ENCODE measurements around the gene UPF3A. TPM values are rescaled to one million over a fixed set of nuclear protein-coding genes. Genes with fewer than 3 reads are reported as not detected.
"Not testable (repeated sequence)": the region's sequence is repeated elsewhere in the genome, so short reads cannot be mapped to it uniquely, and the experiment has no call there.

Gene UPF3A
- total RNA-seq, 1 experiment from 2014 or later, result 41.1 TPM

DNA sequence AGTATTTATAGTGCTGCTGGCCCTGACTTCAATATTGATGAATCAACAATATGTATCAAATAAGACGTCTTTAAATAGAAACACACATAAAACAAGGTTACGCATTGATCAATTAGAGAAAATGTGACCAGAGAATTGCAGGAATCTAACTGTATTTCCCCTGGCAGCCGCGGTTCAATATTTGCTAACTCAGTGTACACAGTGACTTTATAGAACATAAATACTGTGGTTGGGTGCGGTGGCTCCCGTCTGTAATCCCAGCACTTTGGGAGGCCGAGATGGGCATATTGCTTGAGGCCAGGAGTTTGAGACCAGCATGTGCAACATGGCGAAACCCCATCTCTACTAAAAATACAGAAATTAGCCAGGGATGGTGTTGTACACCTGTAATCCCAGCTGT lies 22.8 kb upstream of the UPF3A start:
- H3K4me1 ChIP-seq (ENCODE audit: low read length), result no peaks in the 10 kb centered on the region

DNA sequence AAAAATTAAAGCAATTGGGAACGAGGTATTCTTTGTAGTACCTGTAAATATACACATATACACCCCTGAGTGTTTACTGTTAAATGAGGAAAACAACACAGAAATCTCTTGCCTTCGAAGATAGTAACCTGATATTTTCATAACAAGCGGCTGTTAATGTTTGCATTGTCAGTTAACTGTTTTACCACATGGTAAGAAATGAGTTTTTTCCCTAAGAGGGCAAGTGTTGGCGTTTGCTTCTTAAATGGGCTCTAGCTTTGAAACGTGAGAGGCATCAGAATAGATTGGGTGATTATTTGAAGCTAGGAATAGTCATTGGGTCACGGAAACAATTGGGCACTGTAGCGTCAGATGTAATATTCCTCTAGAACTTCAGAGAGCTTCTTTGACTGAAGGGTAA lies 22.0 kb upstream of the UPF3A start:
- Histone ChIP-seq H3K4me3 (ENCODE audit: low read length) (no peak overlapping the region), H3K79me2 (ENCODE audit: low read length) (peaks cover 8% of the 10 kb centered on the region; the same call in 1 of the 2 replicates), H3K4me2 (ENCODE audit: low read depth, low read length, poor library complexity, severe bottlenecking) (no peak overlapping the region), H3K27me3 (ENCODE audit: low read length) (no peaks in the 10 kb centered on the region), H3K9ac (ENCODE audit: low read length) (no peak overlapping the region), H3K27ac (ENCODE audit: low read length) (no peak overlapping the region), H3K9me2 (replicated peaks; ENCODE audit: insufficient read depth, low read length) (no peaks in the 10 kb centered on the region), H2AFZ (ENCODE audit: low read length) (no peak overlapping the region), H3K9me3 (ENCODE audit: low read length) (no peaks in the 10 kb centered on the region), H3K36me3 (ENCODE audit: insufficient read depth, low read length) (peaks cover 88% of the 10 kb centered on the region), H4K20me1 (ENCODE audit: insufficient read depth, low read depth, low read length) (no peaks in the 10 kb centered on the region), H3K4me1 (ENCODE audit: low read length) (no peaks in the 10 kb centered on the region)
- no peak for DNase-seq

More for the DNA sequence above, 22.8 kb upstream of the UPF3A start:
- peaks cover 84% of the 10 kb centered on the region for H3K36me3 ChIP-seq (ENCODE audit: insufficient read depth, low read length)
- H4K20me1 ChIP-seq (ENCODE audit: insufficient read depth, low read depth, low read length), result no peaks in the 10 kb centered on the region
- no peak for DNase-seq
- H2AFZ ChIP-seq (ENCODE audit: low read length), result no peak overlapping the region
- peaks cover 6% of the 10 kb centered on the region; the same call in 1 of the 2 replicates for H3K79me2 ChIP-seq (ENCODE audit: low read length)
- no peak overlapping the region for H3K27ac ChIP-seq (ENCODE audit: low read length)
- no peaks in the 10 kb centered on the region for H3K9me3 ChIP-seq (ENCODE audit: low read length)
- H3K9me2 ChIP-seq (replicated peaks; ENCODE audit: insufficient read depth, low read length), result no peaks in the 10 kb centered on the region
- H3K27me3 ChIP-seq (ENCODE audit: low read length), result no peaks in the 10 kb centered on the region
- H3K4me3 ChIP-seq (ENCODE audit: low read length), result no peak overlapping the region
- H3K4me2 ChIP-seq (ENCODE audit: low read depth, low read length, poor library complexity, severe bottlenecking), result no peak overlapping the region
- H3K9ac ChIP-seq (ENCODE audit: low read length), result no peak overlapping the region

DNA sequence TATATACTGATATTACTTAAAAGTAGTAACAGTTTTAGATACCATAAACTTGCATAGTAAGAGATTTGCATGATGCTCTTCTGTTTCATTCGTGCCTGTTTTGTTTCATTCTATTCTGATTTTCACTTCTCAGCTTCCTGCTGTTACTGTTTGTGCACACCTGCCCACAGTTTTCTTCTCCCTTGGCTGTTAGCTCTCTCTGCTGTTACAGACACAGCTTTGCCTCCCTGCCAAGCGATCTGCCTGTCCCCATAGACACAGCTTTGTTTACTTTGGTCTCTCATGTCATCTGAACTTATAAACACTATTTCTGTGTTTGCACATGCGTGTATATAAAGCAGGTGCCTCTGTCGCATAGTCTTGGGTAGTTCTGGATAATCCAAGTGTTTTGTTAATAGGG lies 21.4 kb upstream of the UPF3A start:
- Histone ChIP-seq H3K36me3 (ENCODE audit: insufficient read depth, low read length) (peaks cover 88% of the 10 kb centered on the region), H3K4me3 (ENCODE audit: low read length) (no peak overlapping the region), H3K9me3 (ENCODE audit: low read length) (no peaks in the 10 kb centered on the region), H3K4me1 (ENCODE audit: low read length) (no peaks in the 10 kb centered on the region), H3K27ac (ENCODE audit: low read length) (no peak overlapping the region), H4K20me1 (ENCODE audit: insufficient read depth, low read depth, low read length) (no peaks in the 10 kb centered on the region), H2AFZ (ENCODE audit: low read length) (no peak overlapping the region), H3K9me2 (replicated peaks; ENCODE audit: insufficient read depth, low read length) (no peaks in the 10 kb centered on the region), H3K27me3 (ENCODE audit: low read length) (no peaks in the 10 kb centered on the region), H3K9ac (ENCODE audit: low read length) (no peak overlapping the region), H3K4me2 (ENCODE audit: low read depth, low read length, poor library complexity, severe bottlenecking) (no peak overlapping the region), H3K79me2 (ENCODE audit: low read length) (peaks cover 8% of the 10 kb centered on the region; the same call in 1 of the 2 replicates)
- DNase-seq, result no peak

DNA sequence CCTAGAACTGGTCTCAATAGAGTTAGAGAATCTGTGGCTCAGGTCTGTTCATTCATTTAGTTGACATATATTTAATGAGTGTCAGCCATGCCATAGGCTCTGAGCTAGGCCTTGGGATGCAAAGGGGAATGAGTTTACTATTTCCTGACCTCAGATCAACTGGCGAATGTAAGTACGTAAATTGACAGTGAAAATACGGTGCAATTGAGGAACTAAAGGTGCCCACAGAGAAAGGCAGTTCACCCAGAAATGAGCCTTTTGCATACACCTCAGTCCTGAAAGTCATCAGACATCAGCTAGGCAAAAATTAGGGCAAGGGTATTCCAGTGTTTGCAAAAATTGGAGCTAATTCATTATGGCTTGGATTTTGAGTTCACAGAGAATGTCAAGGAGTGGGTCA lies 20.6 kb upstream of the UPF3A start:
- H3K4me2 ChIP-seq (ENCODE audit: low read depth, low read length, poor library complexity, severe bottlenecking), result no peak overlapping the region

DNA sequence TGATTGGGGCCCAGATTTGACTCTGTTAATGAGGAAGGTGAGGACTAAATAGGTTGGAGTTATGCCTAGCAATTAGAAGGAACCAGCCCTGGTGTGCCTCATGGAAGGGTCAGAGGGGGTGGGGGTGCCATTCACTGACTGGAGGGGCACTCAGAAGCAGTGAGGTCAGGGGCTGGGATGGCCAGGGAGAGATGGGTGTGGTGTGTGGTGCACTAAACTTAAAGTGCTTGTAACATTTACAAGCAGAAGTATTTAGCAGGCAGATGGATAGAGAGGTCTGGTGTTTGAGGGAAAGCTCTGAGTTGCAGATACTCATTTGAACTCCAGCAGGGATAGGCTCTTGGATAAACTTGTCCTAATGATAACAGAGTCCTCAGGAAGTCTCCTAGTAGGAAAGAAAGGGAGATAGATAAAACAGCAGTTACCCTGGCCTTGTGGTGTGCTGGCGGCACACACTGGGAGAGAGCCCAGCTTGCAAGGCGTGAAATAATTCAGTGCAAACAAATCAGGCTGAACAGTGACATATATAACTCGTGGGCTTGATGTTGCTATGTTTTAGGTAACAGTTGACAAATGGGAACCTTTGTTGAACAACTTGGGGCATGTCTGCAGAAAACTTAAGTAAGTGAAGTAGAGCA lies 20.0 kb upstream of the UPF3A start:
- Histone ChIP-seq H3K4me1 (ENCODE audit: low read length) (no peaks in the 10 kb centered on the region), H3K4me2 (ENCODE audit: low read depth, low read length, poor library complexity, severe bottlenecking) (no peak overlapping the region), H3K27me3 (ENCODE audit: low read length) (no peaks in the 10 kb centered on the region), H3K9me2 (replicated peaks; ENCODE audit: insufficient read depth, low read length) (no peaks in the 10 kb centered on the region), H2AFZ (ENCODE audit: low read length) (no peak overlapping the region), H3K9me3 (ENCODE audit: low read length) (no peaks in the 10 kb centered on the region), H3K36me3 (ENCODE audit: insufficient read depth, low read length) (peaks cover 89% of the 10 kb centered on the region), H3K4me3 (ENCODE audit: low read length) (no peak overlapping the region), H4K20me1 (ENCODE audit: insufficient read depth, low read depth, low read length) (no peaks in the 10 kb centered on the region), H3K79me2 (ENCODE audit: low read length) (peaks cover 3% of the 10 kb centered on the region; the same call in 1 of the 2 replicates), H3K9ac (ENCODE audit: low read length) (no peak overlapping the region), H3K27ac (ENCODE audit: low read length) (no peak overlapping the region)
- DNase-seq, result no peak

More for the DNA sequence above, 20.6 kb upstream of the UPF3A start:
- no peak overlapping the region for H3K4me3 ChIP-seq (ENCODE audit: low read length)
- H3K27me3 ChIP-seq (ENCODE audit: low read length), result no peaks in the 10 kb centered on the region
- H3K4me1 ChIP-seq (ENCODE audit: low read length), result no peaks in the 10 kb centered on the region
- H3K36me3 ChIP-seq (ENCODE audit: insufficient read depth, low read length), result peaks cover 89% of the 10 kb centered on the region
- no peak for DNase-seq
- H3K79me2 ChIP-seq (ENCODE audit: low read length), result peaks cover 4% of the 10 kb centered on the region; the same call in 1 of the 2 replicates
- H3K9ac ChIP-seq (ENCODE audit: low read length), result no peak overlapping the region
- H2AFZ ChIP-seq (ENCODE audit: low read length), result no peak overlapping the region
- H3K9me3 ChIP-seq (ENCODE audit: low read length), result no peaks in the 10 kb centered on the region
- H3K27ac ChIP-seq (ENCODE audit: low read length), result no peak overlapping the region
- H4K20me1 ChIP-seq (ENCODE audit: insufficient read depth, low read depth, low read length), result no peaks in the 10 kb centered on the region
- no peaks in the 10 kb centered on the region for H3K9me2 ChIP-seq (replicated peaks; ENCODE audit: insufficient read depth, low read length)

DNA sequence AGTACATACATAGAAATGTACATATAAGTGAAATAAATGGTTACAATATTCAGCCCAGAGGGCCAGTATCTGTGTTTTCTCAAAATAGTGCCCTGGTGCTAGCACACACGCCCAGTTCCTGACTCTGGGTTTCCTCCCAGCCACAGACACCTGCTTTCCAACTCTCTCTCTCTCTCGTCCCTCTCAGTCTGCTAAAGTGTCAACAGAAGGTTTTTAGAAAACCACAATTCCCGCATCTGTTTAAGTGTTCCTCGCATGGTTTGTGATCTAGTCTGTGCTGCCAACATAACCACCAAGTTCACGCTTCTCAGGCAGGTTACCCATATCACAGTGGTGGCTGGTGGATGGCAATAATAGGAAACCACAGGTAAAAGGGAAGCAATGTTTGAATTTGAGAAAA lies 17.8 kb upstream of the UPF3A start:
- Histone ChIP-seq H3K4me1 (ENCODE audit: low read length) (peaks cover 12% of the 10 kb centered on the region), H3K27ac (ENCODE audit: low read length) (no peak overlapping the region)
- DNase-seq, result no peak

DNA sequence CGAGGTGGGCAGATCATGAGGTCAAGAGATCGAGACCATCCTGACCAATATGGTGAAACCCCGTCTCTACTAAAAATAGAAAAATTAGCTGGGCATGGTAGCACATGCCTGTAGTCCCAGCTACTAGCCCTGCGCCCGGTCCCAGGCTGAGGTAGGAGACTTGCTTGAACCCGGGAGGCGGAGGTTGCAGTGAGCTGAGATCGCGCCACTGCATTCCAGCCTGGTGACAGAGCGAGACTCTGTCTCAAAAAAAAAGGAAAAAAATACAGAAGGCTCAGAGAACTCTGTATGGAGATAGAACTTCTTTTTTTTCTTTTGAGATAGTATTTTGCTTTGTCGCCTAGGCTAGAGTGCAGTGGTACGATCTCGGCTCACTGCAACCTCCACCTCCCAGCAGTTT lies 17.1 kb upstream of the UPF3A start:
- DNase-seq; H3K4me3 ChIP-seq (ENCODE audit: low read length); H3K9me2 ChIP-seq (replicated peaks; ENCODE audit: insufficient read depth, low read length); H3K9me3 ChIP-seq (ENCODE audit: low read length); H2AFZ ChIP-seq (ENCODE audit: low read length); H3K27ac ChIP-seq (ENCODE audit: low read length); H4K20me1 ChIP-seq (ENCODE audit: insufficient read depth, low read depth, low read length); H3K9ac ChIP-seq (ENCODE audit: low read length); H3K79me2 ChIP-seq (ENCODE audit: low read length); H3K27me3 ChIP-seq (ENCODE audit: low read length); H3K4me2 ChIP-seq (ENCODE audit: low read depth, low read length, poor library complexity, severe bottlenecking): not testable (repeated sequence)
- Histone ChIP-seq H3K36me3 (ENCODE audit: insufficient read depth, low read length) (peaks cover 96% of the 10 kb centered on the region), H3K4me1 (ENCODE audit: low read length) (peaks cover 16% of the 10 kb centered on the region)

More for the DNA sequence above, 17.8 kb upstream of the UPF3A start:
- no peak overlapping the region for H2AFZ ChIP-seq (ENCODE audit: low read length)
- H3K4me2 ChIP-seq (ENCODE audit: low read depth, low read length, poor library complexity, severe bottlenecking), result no peak overlapping the region
- no peaks in the 10 kb centered on the region for H3K27me3 ChIP-seq (ENCODE audit: low read length)
- H3K36me3 ChIP-seq (ENCODE audit: insufficient read depth, low read length), result peaks cover 94% of the 10 kb centered on the region
- H3K9ac ChIP-seq (ENCODE audit: low read length), result no peak overlapping the region
- no peaks in the 10 kb centered on the region for H3K9me2 ChIP-seq (replicated peaks; ENCODE audit: insufficient read depth, low read length)
- H3K4me3 ChIP-seq (ENCODE audit: low read length), result no peak overlapping the region
- no peaks in the 10 kb centered on the region for H4K20me1 ChIP-seq (ENCODE audit: insufficient read depth, low read depth, low read length)
- peaks cover 3% of the 10 kb centered on the region; the same call in 1 of the 2 replicates for H3K79me2 ChIP-seq (ENCODE audit: low read length)
- peaks cover 3% of the 10 kb centered on the region; the same call in 1 of the 2 replicates for H3K9me3 ChIP-seq (ENCODE audit: low read length)

DNA sequence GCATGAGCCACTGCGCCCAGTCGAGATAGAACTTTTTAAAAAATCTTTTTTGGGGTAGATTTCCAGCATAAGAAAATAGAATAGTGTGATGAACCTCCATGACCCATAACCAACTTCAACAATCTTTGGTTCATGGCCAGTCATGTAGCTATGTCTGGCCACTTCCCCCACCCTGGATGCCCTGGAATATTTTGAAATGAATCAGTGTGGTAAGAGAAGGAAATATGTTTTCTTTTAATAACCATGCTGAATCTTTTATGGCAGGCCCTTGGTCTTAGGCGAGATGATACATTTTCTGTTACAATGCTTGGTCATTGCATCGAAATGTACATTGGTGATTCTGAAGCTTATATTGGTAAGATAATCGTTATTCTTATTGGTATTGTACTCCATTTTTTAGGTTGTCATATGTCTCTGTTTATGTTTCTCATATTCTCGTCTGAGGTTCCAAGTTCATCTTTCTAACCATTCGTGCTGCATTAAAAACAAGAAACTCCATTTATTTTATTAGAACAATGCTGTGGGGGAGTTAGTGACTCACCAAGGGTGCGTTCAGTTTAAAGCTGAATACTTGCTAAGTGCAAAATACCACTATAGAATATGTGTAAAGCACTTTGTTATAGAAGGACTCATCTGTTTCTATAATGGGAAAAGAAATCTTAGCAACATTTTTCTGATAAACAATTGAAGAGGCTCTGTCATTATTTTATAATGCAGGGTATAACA lies 16.4 kb upstream of the UPF3A start:
- Histone ChIP-seq H3K9me3 (ENCODE audit: low read length) (peaks cover 3% of the 10 kb centered on the region; the same call in 1 of the 2 replicates), H4K20me1 (ENCODE audit: insufficient read depth, low read depth, low read length) (no peaks in the 10 kb centered on the region), H2AFZ (ENCODE audit: low read length) (no peak overlapping the region), H3K27me3 (ENCODE audit: low read length) (no peaks in the 10 kb centered on the region), H3K9me2 (replicated peaks; ENCODE audit: insufficient read depth, low read length) (no peaks in the 10 kb centered on the region), H3K36me3 (ENCODE audit: insufficient read depth, low read length) (peaks cover 92% of the 10 kb centered on the region), H3K27ac (ENCODE audit: low read length) (no peak overlapping the region), H3K9ac (ENCODE audit: low read length) (no peak overlapping the region), H3K4me1 (ENCODE audit: low read length) (peaks cover 16% of the 10 kb centered on the region), H3K4me2 (ENCODE audit: low read depth, low read length, poor library complexity, severe bottlenecking) (no peak overlapping the region), H3K4me3 (ENCODE audit: low read length) (no peak overlapping the region), H3K79me2 (ENCODE audit: low read length) (peaks cover 3% of the 10 kb centered on the region; the same call in 1 of the 2 replicates)
- DNase-seq, result no peak
